ENCODE results near the gene KLHL17.
A peak's percentile ranks its signal among the peaks of the same experiment; 100 is the strongest.

- TF ChIP-seq, protein P1, sequence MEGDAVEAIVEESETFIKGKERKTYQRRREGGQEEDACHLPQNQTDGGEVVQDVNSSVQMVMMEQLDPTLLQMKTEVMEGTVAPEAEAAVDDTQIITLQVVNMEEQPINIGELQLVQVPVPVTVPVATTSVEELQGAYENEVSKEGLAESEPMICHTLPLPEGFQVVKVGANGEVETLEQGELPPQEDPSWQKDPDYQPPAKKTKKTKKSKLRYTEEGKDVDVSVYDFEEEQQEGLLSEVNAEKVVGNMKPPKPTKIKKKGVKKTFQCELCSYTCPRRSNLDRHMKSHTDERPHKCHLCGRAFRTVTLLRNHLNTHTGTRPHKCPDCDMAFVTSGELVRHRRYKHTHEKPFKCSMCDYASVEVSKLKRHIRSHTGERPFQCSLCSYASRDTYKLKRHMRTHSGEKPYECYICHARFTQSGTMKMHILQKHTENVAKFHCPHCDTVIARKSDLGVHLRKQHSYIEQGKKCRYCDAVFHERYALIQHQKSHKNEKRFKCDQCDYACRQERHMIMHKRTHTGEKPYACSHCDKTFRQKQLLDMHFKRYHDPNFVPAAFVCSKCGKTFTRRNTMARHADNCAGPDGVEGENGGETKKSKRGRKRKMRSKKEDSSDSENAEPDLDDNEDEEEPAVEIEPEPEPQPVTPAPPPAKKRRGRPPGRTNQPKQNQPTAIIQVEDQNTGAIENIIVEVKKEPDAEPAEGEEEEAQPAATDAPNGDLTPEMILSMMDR (IDR thresholded peaks at IDR 0.05 in 8 of 11, conservative IDR thresholded peaks at IDR 0.05 in 3 of 11) = no peak
- TF ChIP-seq POLR2A (IDR thresholded peaks at IDR 0.05) = no peak
- TF ChIP-seq POLR2AphosphoS5 (IDR thresholded peaks at IDR 0.05) = peak in 2 of 3 donors; percentile 61 to 69
These were observed 34.6 kb upstream of the KLHL17 start for GRCh38 chr1:925561-926421.

All from spleen (tissue), 7 donors.